PFSK-1 (cell line): ENCODE data around the gene SLC28A1.

Experiments used
- FOXP2 ChIP-seq: optimal IDR thresholded peaks from 2 replicates; pipeline ENCODE3; 2011; ENCODE audit warnings: borderline replicate concordance, control low read depth, inconsistent platforms; ENCODE audit not compliant: insufficient read depth; ENCODE audit errors: extremely low read length, extremely low read depth
- POLR2AphosphoS5 ChIP-seq: IDR thresholded peaks from 2 replicates; pipeline ENCODE4 v1.6.1; 2012; ENCODE audit warnings: low read depth, mild to moderate bottlenecking, control low read depth, low read length, moderate library complexity
- REST ChIP-seq, 2 experiments: IDR thresholded peaks; 2 replicates each; pipeline versions ENCODE4 v1.6.1 to v1.8.0; 2011 to 2012; ENCODE audit warnings: low read depth in 2 of 2, low read length in 2 of 2, control low read depth in 1 of 2, inconsistent platforms in 1 of 2, mild to moderate bottlenecking in 1 of 2, moderate library complexity in 1 of 2; ENCODE audit not compliant: insufficient read depth in 1 of 2
- SIN3A ChIP-seq: IDR thresholded peaks from 2 replicates; pipeline ENCODE4 v1.6.1; 2012; ENCODE audit warnings: mild to moderate bottlenecking, low read length, moderate library complexity, borderline replicate concordance; ENCODE audit not compliant: insufficient read depth
- TAF1 ChIP-seq: IDR thresholded peaks from 2 replicates; pipeline ENCODE4 v1.6.1; 2012; ENCODE audit warnings: low read length, control low read depth, borderline replicate concordance; ENCODE audit not compliant: insufficient read depth

GRCh38 chr15:84886984-84887299 is 2.5 kb downstream of the SLC28A1 start:
- no peak for TF ChIP-seq POLR2AphosphoS5
- TF ChIP-seq TAF1, result no peak
- no peak for TF ChIP-seq REST (IDR thresholded peaks at IDR 0.05; ENCODE audit: insufficient read depth in 1 of 2, low read depth in 2 of 2, low read length in 2 of 2)
- no peak for TF ChIP-seq SIN3A
- no peak for TF ChIP-seq FOXP2
